Measurements from ENCODE around the gene SHISA9. TPM values are rescaled to one million over a fixed set of nuclear protein-coding genes. Genes with fewer than 3 reads are reported as not detected.

Gene SHISA9
- total RNA-seq, 2 experiments from 2014 or later = not detected

- ChIA-PET POLR2A (no interaction called here), CTCF (ENCODE audit: unreplicated experiment) (no interaction called here)
- Histone ChIP-seq H3K9me2 (ENCODE audit: insufficient read depth, low read length) (no peaks in the 10 kb centered on the region), H3K4me3 (ENCODE audit: low read depth, low read length, poor library complexity, severe bottlenecking) (no peak overlapping the region), H3K9me3 (ENCODE audit: low read length) (no peaks in the 10 kb centered on the region), H3K79me2 (ENCODE audit: insufficient read depth, low read depth, low read length) (no peaks in the 10 kb centered on the region), H3K36me3 (ENCODE audit: insufficient read depth, low read length) (no peaks in the 10 kb centered on the region), H4K20me1 (ENCODE audit: insufficient read depth, low read length) (no peaks in the 10 kb centered on the region), H3K27ac (ENCODE audit: low read depth, low read length, poor library complexity, severe bottlenecking) (no peak overlapping the region), H3K4me2 (ENCODE audit: low read length) (no peak overlapping the region), H2AFZ (ENCODE audit: low read length) (no peak overlapping the region), H3K4me1 (ENCODE audit: insufficient read depth, low read length, poor library complexity, severe bottlenecking) (no peaks in the 10 kb centered on the region)
- intact Hi-C loops (cut with micrococcal nuclease; ENCODE audit: unreplicated experiment) = no loop called here
- DNase-seq (ENCODE audit: low spot score) = no peak
- no peak for TF ChIP-seq EZH2phosphoT487 (IDR thresholded peaks at IDR 0.05; ENCODE audit: borderline replicate concordance, low read depth, low read length)
- no peak for TF ChIP-seq CTCF (conservative IDR thresholded peaks at IDR 0.05; ENCODE audit: low read length)
- BruUV-seq (replicated peaks) = no TSS peak
Measured at GRCh38 chr16:12925026-12925800, 23.8 kb downstream of the SHISA9 start.

GRCh38 chr16:12927591-12927990, 26.2 kb downstream of the SHISA9 start:
- no TSS peak for BruUV-seq (replicated peaks)
- POLR2A ChIA-PET = interaction anchor here (0.6 kb wide), 1 partner anchor 588 kb away, joined by 3 read pairs; no protein-coding TSS in a partner anchor

More at GRCh38 chr16:12927591-12927990, 26.2 kb downstream of the SHISA9 start:
- H4K20me1 ChIP-seq (ENCODE audit: insufficient read depth, low read length) = no peaks in the 10 kb centered on the region
- H3K9me2 ChIP-seq (ENCODE audit: insufficient read depth, low read length) = no peaks in the 10 kb centered on the region
- CTCF ChIA-PET (ENCODE audit: unreplicated experiment) = no interaction called here
- H3K27ac ChIP-seq (ENCODE audit: low read depth, low read length, poor library complexity, severe bottlenecking) = no peak overlapping the region
- TF ChIP-seq EZH2phosphoT487 (IDR thresholded peaks at IDR 0.05; ENCODE audit: borderline replicate concordance, low read depth, low read length) = no peak
- TF ChIP-seq CTCF (conservative IDR thresholded peaks at IDR 0.05; ENCODE audit: low read length) = no peak
- H3K4me3 ChIP-seq (ENCODE audit: low read depth, low read length, poor library complexity, severe bottlenecking) = no peak overlapping the region
- no peaks in the 10 kb centered on the region for H3K4me1 ChIP-seq (ENCODE audit: insufficient read depth, low read length, poor library complexity, severe bottlenecking)
- H2AFZ ChIP-seq (ENCODE audit: low read length) = no peak overlapping the region
- no peak overlapping the region for H3K4me2 ChIP-seq (ENCODE audit: low read length)
- no peaks in the 10 kb centered on the region for H3K9me3 ChIP-seq (ENCODE audit: low read length)
- DNase-seq (ENCODE audit: low spot score) = no peak
- H3K36me3 ChIP-seq (ENCODE audit: insufficient read depth, low read length) = no peaks in the 10 kb centered on the region
- H3K79me2 ChIP-seq (ENCODE audit: insufficient read depth, low read depth, low read length) = no peaks in the 10 kb centered on the region
- intact Hi-C loops (cut with micrococcal nuclease; ENCODE audit: unreplicated experiment) = no loop called here
